IPS-18c (cell line): ENCODE measurements around the gene EPHA6.

Experiments
- H3K4me3 ChIP-seq: 2 replicates; pipeline ENCODE4 v1.7.0; 2013; ENCODE audit warnings: low read depth, mild to moderate bottlenecking, low read length, moderate library complexity; ENCODE audit not compliant: insufficient read depth
- H3K9me3 ChIP-seq: one replicate; pipeline ENCODE4 v1.6.1; 2013; ENCODE audit warnings: mild to moderate bottlenecking, low read length, moderate library complexity; ENCODE audit not compliant: control insufficient read depth, insufficient read depth

EPHA6 gene

DNA sequence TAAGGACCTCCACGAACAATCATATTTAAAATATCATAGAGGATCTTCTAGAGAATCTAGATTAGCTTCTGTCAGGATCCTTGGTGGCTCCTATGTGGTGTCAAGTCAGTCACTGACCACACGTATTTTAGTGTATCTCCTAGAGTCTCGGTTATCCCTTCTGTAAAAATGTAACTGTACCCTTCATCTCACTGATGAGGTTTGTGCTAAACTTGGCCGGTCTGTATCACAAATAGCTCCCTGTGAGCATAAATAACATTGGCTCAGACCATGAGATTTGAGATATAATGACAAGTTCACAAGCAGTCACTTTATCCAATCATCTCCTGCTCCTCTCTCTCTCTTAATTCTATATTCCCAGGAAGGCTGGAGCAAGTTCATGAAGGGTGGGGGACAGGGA, 856.6 kb downstream of the EPHA6 start:
- H3K9me3 ChIP-seq = no peaks in the 10 kb centered on the region
- H3K4me3 ChIP-seq = no peak overlapping the region

DNA sequence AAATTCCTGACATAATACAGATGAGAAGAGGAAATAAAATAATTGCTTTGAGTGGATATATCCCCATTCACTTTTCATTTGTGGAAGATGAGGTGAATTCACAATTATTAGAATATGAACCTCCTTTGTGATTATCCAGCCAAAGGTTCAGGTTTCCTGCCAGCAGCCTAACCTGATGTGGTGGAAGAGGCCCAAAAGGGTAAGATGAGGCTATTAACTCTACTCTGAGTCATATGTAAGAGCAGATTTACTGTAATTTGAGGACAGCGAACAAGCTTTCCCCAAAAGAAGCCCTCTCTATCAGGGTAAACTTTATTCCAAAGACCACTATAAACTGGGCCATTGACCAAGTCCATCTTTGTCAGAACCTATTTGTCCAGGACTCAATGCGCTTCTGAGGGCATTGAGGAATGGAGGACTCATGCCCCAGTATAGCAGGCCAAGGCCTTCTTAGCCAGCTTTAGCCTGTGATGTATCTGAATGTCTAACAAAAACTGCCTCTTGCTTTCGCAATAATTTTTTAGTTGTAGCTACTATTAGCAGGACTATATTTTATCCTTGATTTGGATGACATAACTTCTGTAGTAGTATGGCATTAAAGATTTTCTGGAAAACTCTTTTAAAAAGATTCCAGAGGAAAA, 859.1 kb downstream of the EPHA6 start:
- H3K9me3 ChIP-seq = no peaks in the 10 kb centered on the region
- no peak overlapping the region for H3K4me3 ChIP-seq

DNA sequence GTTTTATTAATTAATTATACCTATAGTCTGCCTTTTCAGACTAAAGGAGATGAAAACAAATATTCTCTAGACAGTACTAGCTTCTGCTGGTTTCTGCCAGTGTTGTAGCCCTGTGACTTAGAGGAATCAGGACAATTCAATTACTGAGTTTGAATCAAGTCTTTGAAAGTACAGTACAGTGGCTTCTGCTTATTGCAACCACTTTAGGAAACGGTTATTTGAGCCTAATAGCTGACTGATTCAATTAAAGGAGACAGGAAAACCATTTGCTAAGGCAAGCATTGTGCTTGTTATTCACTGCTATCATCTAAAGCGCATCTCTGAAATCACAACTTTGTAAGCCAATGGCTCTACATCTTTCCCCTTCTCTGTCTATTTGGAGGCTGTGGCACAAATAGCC, 860.1 kb downstream of the EPHA6 start:
- Histone ChIP-seq H3K9me3 (no peaks in the 10 kb centered on the region), H3K4me3 (no peak overlapping the region)

DNA sequence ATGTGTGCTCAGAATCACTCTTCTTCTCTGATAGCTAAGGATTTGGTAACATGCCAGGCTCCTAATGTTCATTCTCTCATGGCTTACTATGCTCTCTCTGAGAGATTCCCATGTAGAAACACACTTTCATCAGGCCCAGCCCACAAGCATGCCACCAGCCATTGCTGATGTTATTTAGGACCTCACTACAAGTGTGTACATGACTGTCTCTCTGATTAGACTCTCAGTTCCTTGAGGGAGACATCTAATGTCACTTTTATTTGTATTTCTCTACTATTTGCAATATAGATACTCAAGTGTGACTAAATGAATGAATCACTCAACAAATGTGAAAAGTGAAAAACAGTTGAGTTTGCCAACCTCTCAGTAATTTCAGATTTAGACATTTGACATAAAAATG, 865.8 kb downstream of the EPHA6 start:
- H3K9me3 ChIP-seq = no peaks in the 10 kb centered on the region
- H3K4me3 ChIP-seq = no peak overlapping the region

DNA sequence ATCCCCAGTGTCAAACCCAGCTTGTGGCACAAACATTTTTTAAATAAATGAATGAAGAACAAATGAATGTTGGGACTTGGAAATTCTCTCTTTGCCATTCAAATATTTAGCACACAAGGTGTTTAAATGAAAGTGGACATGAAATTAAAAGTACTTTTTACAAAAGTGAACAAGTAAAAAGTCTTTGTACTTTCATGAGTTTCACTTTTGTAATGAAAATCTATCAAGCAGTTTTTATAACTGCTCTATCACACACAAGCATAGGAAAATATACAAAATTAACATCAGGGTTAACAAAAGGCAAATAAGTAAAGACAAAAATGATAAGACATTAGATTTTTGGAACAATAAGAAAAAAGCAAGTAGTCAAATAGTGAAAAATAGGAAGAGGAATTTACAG, 866.3 kb downstream of the EPHA6 start:
- Histone ChIP-seq H3K9me3 (no peaks in the 10 kb centered on the region), H3K4me3 (no peak overlapping the region)

DNA sequence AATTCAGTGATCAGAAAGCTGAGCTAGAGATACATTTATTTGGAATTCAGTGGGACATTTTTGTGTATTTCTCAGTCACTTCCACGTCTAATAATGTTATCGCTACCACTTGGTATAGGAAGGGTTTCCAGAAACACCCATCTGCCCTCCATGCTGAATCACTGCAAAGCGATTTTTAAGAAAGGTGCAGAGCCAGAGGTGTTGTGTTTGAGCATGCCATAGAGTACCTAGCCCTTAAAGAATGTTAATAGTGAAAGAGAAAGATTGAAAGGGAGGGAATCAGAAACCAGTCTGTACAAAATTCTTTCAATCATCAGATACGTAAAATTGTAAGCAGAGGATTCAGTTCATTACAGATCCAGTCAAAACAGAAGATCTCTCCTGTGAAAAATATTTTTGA, 870.1 kb downstream of the EPHA6 start:
- Histone ChIP-seq H3K9me3 (no peaks in the 10 kb centered on the region), H3K4me3 (no peak overlapping the region)

DNA sequence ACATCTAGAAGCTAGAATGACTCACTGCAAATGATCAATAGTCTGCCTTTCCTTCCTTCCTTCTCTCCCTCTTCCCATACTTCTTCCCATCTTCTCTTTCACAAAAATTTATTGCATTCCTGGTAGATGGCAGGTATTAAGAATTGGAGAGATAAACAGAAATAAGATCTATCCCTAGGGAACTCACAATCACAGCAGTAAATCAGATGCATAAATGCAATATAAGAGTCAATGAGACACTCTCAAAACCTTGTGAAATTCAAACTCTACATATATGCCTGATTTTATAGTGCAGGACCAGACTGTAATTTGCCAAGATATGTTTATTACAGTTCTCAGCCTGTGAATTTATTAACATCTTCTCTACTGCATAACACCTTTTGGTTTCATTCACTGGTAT, 871.9 kb downstream of the EPHA6 start:
- no peaks in the 10 kb centered on the region for H3K9me3 ChIP-seq

DNA sequence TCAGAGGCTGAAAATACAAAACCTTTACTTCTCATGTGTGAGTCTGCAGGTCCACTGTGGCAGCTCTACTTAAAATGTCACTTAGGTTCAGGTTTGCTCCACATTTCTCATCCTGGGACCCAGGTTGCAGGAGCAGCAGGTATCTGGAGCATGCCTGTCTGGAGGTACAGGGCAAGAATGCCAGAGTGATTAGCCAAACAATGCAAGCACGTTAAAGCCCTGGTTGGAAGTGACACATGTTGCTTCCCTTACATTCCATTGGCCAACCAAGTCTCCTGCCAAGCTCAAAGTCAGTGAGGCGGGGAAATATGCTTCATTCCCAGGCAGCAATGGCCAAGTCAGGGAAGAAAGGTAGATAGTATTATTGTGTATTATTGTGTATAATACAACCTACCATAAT, 873.3 kb downstream of the EPHA6 start:
- Histone ChIP-seq H3K4me3 (no peak overlapping the region), H3K9me3 (no peaks in the 10 kb centered on the region)

More for the DNA sequence above, 871.9 kb downstream of the EPHA6 start:
- H3K4me3 ChIP-seq = no peak overlapping the region

DNA sequence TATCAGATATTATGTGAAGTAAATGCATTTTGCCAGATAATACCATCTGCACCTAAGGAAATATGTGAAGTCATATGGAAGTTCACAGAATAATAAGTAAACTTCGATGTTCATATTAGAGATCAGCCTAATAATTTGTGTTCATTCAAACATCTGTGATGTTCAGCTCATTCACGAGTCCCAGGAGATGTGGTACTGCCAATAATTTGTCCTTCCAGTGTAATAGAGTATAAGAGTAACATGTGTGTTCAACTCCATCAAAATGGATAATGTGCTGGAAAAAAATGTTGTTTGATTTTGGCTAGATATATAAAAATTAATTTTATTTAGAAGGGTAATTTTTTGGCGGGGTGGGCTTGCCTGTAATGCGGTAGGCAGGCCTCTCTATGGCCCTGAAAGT, 874.7 kb downstream of the EPHA6 start:
- Histone ChIP-seq H3K9me3 (no peaks in the 10 kb centered on the region), H3K4me3 (no peak overlapping the region)

DNA sequence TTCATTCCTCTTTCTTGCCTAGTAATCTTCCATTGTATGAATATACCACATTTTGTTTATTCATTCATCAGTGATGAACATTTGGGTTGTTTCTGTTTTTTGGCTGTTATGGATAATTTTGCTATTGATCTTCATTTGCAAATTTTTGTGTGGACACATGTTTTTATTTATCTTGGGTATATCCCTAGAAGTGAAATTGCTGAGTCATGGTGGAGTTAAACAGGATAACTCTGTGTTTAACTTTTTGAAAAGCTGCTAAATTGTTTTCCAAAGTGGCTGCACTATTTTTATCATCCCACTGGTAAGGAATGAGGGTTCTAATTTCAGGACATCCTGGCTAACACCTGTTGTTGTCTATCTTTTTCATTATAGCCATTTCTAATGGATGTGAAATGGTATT, 875.6 kb downstream of the EPHA6 start:
- Histone ChIP-seq H3K9me3 (no peaks in the 10 kb centered on the region), H3K4me3 (no peak overlapping the region)

DNA sequence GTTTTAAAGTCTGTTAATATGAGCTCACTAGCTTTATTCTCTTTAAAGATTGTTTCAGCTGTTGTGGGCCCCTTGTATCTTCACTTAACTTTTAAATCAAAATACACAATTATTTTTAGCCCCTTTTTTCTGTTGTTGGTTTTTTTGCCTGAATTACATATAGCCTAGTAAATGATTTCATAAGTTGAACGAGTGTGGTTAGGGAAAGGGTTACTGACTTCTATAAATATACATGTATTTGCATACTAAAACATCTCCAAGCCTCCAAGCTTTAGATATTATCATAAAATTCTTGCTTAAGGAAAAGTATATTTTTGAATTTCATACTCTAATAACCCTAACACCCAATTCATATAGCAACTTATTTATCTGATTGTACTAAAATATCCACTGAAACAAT, 877.0 kb downstream of the EPHA6 start:
- H3K9me3 ChIP-seq = no peaks in the 10 kb centered on the region
- H3K4me3 ChIP-seq = no peak overlapping the region

DNA sequence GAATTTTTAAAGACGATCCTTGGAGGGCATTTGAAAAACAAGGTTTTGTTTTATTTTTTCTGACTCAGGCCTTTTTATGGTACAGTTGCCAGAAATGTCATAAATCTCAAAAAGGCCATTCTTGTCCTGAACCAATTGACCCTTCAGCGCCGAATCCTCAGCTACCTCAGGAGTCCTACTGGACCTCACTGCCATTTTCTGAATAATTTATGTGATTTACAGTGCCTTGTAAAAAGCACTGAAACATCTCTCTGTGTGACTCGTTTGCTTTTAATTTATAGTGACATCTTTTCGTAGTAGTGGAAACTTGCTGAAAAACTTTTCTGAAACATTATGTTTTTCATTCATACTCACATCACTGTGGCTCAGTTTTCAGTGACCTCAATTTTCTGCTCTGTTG, 878.0 kb downstream of the EPHA6 start:
- Histone ChIP-seq H3K4me3 (no peak overlapping the region), H3K9me3 (no peaks in the 10 kb centered on the region)

DNA sequence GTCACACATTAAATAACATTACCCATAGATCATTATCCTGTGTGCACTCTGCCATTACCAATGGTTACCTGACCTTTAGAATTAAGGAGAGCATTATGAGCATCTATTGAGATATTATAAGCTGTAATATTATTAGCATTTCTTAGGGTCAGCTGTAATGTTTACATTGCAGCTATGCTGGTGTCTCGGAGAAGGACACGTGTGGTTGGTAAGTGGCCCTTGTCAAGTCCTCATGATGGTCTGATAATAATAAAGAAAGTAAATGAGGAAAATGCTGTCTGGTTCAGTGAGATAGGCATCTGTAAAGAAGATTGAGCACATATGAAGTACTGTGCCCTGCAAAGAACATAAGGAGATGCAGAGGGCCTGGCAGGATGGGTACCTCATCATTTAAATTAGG, 878.4 kb downstream of the EPHA6 start:
- no peaks in the 10 kb centered on the region for H3K9me3 ChIP-seq

DNA sequence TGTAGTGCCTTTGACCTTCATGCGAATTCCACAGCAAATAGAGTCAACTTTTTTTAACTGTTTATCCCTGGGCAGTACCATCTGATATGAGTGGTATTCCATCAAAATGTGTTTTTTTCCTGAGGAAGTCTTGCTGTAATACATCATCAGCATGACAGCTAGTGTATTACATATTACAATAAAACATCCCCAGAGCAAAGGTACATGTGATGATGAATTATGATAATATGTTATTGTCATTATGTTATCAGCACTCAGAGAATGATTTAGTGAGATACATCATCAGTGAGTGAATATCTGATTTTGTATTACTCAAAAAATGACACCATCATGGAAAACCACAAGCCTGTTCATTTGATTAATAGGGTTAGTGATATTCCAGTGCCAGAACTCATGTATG, 880.5 kb downstream of the EPHA6 start:
- H3K9me3 ChIP-seq = no peaks in the 10 kb centered on the region

More for the DNA sequence above, 878.4 kb downstream of the EPHA6 start:
- H3K4me3 ChIP-seq = no peak overlapping the region

DNA sequence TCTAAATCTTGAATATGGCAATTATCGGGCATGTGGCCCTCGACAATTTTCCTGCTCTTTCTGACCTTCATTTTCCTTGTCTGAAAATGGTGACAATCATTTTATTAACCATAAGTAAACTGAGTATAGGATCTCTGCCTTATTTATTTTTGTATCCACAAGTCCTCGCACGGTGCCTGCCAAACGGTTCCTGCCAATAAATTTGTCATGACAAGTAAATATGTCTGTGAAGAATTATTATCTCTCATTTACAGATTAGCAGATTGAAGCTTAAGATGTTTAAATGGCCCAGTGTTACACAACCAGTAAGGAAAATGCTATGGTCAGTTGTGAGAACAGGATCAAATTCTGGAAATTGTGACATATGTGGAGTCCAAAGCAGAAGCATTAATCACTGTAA, 884.3 kb downstream of the EPHA6 start:
- no peaks in the 10 kb centered on the region for H3K9me3 ChIP-seq
- H3K4me3 ChIP-seq = no peak overlapping the region

More for the DNA sequence above, 880.5 kb downstream of the EPHA6 start:
- H3K4me3 ChIP-seq = no peak overlapping the region

DNA sequence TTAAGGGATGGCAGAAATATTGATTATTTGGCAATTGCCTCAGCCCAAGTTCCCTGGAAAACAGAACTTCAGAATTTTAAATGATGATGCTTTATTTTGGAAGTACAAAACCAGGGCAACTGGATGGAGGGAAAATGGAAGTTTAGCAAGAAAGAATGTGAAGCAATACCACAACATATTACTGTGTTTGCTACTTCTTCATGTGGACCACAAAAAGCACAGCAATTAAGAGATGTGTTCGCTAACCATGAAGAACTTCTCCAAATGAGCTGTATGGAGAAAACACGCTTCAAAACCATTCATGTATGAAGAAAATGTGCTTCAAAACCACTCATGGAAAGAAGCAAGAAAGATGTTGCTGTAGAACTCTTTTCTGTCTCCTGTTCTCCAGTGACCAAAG, 885.5 kb downstream of the EPHA6 start:
- H3K9me3 ChIP-seq = no peaks in the 10 kb centered on the region
- no peak overlapping the region for H3K4me3 ChIP-seq

DNA sequence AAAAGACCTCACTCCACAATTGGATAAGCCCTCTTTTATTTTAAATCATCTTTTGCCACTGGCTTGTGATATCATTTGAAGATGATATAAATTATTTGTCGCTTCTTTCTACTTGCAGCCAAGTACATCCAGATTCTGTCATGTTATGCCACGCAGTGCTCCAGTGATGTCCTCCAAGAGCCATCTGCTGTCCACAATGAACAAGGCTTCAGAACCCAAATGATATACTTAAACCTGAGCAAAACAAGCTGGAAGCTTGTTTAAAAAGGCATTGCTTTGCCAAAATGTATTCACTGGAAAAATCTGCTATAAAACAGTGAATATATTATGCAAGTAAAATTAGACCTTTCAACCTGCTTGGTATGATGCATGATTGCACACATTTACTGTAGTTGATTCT, 891.4 kb downstream of the EPHA6 start:
- Histone ChIP-seq H3K4me3 (no peak overlapping the region), H3K9me3 (no peaks in the 10 kb centered on the region)

DNA sequence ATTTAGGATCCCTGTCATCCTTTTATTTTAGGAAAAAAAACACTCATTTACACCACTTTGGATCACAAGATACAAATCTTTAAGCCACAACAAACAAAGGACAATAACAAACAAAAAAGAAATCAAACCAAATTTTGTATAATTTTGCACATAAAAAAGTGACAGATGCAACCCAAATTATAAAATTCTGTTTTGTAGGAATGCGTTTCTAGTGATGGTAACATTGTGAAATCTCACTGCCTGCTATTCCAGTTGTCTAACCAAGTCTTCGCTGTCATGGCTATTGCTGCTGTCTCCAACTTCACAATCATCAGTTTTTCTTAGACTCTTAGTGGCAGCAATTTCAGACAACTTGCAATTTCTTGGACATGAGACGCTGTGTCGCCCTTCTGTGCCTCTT, 891.8 kb downstream of the EPHA6 start:
- no peak overlapping the region for H3K4me3 ChIP-seq
- no peaks in the 10 kb centered on the region for H3K9me3 ChIP-seq

DNA sequence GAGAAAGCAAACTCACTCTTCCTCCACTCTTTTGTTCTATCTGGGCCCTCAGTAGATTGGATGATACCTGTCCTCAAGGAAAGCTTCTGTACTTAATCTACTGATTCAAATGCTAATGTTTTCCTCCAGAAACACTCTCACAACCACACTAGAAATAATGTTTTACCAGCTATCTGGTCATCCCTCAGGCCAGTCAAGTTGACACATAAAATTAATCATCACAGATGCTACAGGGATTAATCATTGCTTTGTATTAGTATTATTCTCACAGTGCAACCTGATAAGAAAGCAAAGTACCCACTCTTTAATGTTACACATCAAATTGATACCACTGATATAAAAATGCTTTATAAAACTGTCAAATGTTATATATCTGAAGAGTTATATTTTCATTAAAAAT, 897.3 kb downstream of the EPHA6 start:
- Histone ChIP-seq H3K9me3 (no peaks in the 10 kb centered on the region), H3K4me3 (no peak overlapping the region)
